Hepatocyte (in vitro differentiated cells): ENCODE results near the gene ADGB.

Experiments used
- EZH2 ChIP-seq: fragments of 200-600 bp; sonication (generic); IDR thresholded peaks from 2 replicates; pipeline ENCODE4 v1.6.1; 2016; ENCODE audit warnings: antibody characterized with exemption, mild to moderate bottlenecking, borderline replicate concordance
- EZH2phosphoT487 ChIP-seq: fragments of 200-600 bp; sonication (generic); IDR thresholded peaks from one replicate; pipeline ENCODE4 v1.6.1; 2018; ENCODE audit warnings: antibody characterized with exemption, mild to moderate bottlenecking, low read depth, moderate library complexity; ENCODE audit not compliant: unreplicated experiment, severe bottlenecking

- TF ChIP-seq EZH2 (no peak), EZH2phosphoT487 (no peak)
Measured at GRCh38 chr6:146859795-146860495, 261.2 kb downstream of the ADGB start.
